Inflammatory macrophage (primary cell): ENCODE results near the gene CUL1.

Experiments used
- DNase-seq, 2 donors: peaks; one replicate each; pipeline ENCODE4 v3.0.0-alpha.2; 2020 to 2022
- total RNA-seq, 18 experiments: gene quantifications; one replicate each; lab custom pipeline; 2026; ENCODE audit warnings: mixed read lengths in 6 of 18, inconsistent platforms in 2 of 18; lab: John Stamatoyannopoulos, UW

Gene CUL1
- 75.8 to 143 (median 88.3) reads per million in 18 experiments for total RNA-seq

DNA sequence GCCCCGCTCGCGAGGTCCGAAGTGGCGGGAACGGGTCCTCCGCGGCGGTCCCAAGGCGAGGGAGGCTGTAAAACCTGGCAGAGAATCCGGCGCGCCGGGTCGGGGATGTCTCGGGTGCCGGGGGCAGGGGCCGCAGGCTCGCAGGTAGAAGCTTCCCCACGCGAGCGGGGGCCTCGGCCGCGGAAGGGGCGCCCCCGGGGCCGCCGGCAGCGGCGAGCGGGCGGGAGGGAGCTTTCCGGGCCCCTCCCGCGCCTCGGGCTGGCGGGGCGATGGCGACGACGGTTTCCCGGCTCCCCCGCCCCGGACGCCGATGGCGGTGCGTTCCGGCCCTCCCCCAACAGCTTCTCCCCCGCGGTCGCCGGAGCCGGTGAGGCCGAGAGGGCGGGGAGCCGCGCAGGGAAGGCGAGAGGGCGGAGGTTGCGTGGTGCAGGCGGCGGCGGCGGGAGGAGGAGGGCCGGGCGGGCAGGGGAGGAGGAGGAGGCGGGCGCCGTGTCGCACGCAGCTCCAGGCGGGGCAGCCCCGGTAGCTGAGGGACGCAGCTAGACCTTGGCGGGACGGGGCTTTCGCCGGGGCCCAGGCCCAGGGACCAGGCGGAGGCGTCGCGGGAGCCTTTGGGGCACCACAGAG lies at the start of gene CUL1:
Gene CUL1, plus strand, starts transcription at position 507 of the 627 bp plus-strand sequence. CDS start 31,220 bp downstream, outside the sequence.
- peak; percentile 46 to 50 for DNase-seq

DNA sequence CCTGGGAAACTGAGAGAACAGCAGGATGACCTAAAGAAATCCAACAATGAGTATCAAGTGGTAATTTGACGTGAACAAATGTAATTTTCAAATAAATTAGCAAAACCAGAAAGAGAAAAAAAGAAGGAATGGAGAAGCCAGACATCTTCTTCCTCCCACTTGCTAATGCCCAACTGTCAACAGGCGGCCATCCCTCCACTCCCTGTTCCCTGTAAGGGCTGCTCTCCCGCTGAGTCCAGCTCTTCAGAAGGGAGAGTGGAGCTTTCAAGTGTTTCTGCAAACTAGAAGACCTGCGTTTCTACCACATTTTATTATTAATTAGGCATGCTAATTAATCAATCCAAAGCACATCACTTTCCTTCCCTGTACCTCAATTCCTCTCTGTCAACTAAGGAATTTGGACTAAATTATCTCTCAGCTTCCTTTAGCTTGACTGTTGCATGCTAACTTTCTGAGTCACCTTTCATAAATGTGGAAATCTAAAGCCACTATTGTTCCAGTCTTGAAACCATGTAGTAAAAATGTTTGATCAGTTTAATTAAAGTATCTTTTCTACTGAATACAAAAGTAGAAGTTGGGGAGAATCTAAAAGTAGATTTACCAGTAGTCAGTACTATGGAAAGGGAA lies 48.4 kb upstream of the CUL1 start:
- DNase-seq = no peak

DNA sequence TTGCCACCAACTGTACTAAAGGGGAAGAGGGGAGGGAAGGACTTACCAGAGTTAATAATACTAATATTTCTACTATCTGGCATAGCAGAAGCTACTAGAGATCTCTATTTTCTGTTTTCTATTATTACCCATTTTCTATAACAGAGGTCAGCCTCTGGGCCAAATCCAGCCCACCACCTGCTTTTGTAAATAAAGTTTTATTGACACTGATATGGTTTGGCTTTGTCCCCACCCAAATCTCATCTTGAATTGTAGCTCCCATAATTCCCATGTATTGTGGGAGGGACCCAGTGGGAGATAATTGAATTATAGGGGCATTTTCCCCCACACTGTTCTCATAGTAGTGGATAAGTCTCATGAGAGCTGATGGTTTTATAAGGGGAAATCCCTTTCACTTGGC lies 45.9 kb upstream of the CUL1 start:
- DNase-seq = no peak

DNA sequence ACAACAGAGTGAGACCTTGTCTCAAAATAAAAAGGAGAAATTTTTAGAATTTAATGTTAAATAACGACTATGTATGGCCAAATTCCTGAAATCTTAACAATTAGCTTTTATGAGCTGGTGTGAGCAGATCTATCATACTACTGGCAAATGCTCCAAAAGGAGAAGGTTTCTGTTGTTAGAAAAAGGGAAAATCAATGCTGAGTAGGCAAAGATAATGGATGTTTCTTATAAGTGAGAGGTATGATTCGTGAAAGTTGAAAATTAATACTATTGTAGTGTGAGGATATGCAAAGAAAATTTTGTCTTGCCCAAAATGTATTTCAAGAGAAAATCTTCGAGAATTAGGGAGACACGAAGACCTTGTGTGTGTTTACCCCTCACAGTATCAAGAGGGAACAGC lies 40.8 kb upstream of the CUL1 start:
- DNase-seq = no peak

DNA sequence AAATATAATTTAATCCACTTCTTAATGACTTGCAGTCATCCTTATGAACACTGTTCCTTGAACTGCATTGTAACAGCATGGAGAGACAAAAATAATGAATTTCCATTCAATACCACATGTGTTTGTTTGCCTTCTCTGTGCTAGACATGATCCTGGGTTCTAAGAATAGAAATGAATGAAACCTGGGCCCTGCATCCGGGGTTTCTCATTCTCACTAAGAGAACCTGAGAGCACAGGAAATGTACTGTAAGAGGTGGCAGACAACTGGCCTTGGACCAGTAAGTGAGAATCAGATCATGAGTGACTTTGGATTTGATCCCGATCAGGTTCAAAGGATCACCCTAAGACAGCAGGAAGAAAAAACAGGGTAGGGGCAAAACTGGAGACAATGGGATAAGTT lies 37.2 kb upstream of the CUL1 start:
- DNase-seq = no peak

DNA sequence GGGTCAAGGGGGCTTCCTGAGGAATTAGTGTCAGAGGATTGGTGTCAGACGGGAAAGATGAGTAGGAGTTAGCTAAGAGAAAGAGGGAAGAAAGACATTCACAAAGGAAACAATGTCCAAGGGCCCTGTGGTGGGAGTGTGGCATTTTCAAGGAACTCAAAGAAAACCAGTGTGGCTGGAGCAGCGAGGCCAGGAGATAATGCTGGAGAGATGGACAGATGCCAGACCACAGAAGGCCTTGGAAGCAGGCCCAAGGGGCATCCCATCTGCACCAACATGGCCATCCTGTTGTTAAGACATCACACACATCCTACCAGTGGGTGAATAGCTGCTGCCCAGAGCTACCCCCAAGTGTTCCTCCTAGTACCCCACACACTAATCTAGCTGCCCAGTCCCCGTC lies 36.1 kb upstream of the CUL1 start:
- no peak for DNase-seq

DNA sequence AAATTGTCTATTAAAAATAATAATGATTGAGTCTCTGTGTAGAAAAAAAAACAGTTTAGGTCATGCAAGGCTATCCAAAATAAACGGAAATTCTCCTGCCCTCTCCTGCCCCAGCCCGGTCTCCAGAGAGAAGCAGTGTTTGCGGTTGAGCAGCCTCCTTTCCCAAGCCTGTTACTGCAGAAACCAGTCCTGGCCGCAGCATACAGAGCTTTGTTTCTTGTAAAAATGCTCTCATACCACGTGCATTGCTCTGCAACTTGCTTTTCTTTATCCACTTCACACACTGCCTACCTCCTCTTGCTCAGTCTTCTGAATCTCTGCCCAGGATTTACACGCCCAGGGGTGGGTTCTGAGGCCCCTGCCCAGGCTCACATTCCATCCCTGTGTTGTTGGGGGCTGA lies 34.4 kb upstream of the CUL1 start:
- DNase-seq = no peak

DNA sequence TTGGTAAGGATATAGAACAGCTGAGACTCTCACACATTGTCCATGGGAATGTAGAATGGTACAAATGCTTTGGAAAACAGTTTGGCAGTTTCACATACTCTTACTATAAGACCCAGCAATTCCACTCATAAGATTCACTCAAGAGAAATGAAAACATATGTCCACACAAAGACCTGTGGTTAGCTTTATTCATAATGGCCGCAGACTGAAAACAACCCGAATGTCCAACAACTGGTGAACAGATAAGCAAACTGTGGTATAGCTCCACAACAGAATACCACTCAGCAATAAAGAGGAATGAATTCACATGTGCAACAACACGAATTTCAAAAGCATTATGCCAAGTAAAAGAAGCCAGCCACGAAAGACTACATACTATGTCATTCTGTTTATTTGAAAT lies 33.5 kb upstream of the CUL1 start:
- DNase-seq = no peak

DNA sequence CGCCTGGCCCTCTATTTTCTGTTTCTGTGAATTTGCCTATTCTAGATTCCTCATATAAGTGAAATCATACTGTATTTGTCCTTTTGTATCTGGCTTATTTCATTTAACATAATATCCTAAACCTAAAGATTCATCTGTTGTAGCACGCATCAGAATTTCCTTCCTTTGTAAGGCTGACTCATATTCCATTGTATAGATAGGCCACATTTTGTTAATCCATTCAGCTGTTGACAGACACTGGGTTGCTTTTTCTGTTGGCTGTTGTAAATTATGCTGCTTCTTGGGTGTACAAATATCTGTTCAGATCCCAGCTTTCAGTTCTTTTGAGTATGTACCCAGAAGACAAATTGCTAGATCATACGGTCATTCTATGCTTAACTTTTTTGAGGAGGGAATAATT lies 28.8 kb upstream of the CUL1 start:
- DNase-seq = no peak

DNA sequence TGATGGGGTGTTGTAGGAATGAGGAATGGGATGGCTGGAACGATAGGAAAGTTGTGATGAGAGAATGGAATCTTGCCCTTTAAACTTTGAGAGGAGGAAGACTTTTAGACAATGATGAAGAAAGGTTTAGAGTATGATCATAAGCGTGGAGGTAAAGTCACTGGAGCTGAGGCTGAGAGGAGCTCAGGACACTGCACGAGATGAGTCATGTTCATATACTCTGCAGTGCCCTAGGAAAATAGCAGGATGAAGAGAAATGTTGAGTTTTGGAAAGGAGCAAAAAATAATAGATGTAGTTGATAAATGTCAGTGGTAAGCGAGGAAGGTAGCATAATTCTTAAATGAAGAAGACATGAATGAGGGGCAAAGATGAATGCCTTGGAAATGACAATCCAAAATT lies 28.3 kb upstream of the CUL1 start:
- DNase-seq = no peak

DNA sequence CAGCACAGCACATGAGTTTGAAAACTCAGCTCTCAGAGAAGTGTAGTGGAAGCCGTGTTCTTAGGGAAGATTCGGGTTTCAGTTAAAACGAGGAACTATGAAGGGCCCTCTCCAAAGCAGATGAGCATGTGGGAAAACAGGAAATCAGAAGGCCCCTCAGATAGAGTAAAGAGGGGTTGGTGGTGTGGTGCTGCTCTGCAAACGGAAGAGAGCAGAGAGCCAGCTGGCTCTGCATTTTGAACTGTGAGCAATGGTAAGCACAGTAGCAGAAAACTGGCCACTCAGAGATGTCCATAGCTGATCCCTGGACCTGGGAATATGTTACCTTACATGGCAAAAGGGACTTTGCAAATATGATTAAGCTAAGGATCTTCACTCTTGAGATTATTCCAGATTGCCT lies 27.9 kb upstream of the CUL1 start:
- no peak for DNase-seq

DNA sequence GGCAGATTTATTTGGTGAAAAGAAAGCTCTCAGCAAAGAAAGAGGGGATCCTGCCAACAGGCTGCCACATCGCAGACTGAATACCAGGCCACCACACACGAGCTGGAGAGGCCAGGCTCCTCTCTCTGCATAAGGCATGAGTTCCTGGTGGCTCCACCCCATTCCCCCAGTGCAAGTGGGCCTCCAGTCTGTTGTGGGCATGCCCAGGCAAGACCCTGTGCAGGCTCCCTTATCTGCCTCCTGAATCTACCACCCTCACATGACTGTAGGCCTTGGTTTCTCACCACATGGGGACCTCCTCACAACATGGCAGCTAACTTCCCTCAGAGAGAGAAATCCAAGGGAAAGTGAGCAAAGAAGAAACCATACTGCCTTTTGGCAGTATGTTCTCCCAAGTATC lies 26.7 kb upstream of the CUL1 start:
- no peak for DNase-seq

DNA sequence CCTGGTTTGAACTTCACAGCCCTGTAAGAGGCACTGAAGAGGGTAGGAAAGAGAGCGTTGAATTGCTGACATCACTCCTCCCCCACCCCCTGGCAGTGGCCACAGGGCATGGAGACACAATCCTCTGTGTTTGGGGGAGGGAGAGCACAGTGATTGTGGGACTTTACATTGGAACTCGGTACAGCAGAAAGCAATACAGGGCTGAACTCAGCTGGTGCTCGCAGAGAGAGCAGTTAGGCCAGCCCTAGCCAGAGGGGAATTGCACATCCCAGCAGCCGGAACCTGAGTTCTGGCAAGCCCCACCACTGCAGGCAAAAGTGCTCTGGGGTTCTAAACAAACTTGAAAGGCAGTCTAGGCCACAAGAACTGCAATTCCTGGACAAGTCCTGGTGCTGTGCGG lies 24.0 kb upstream of the CUL1 start:
- no peak for DNase-seq

DNA sequence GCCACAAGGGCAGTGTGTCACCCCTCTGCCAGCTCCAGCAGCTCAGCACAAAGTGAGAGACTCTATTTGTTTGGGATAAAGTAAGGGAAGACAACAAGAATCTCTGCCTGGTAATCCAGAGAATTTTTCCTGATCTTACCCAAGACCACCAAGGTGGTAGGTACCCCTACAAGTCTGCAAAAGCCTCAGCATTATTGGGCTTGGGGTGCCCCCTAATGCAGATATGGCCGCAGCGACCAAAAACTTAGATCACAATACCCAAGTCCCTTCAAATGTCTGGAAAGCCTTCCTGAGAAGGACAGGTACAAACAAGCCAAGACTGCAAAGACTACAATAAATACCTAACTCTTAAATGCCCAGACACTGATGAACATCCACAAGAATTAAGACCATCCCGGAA lies 22.4 kb upstream of the CUL1 start:
- DNase-seq = no peak

DNA sequence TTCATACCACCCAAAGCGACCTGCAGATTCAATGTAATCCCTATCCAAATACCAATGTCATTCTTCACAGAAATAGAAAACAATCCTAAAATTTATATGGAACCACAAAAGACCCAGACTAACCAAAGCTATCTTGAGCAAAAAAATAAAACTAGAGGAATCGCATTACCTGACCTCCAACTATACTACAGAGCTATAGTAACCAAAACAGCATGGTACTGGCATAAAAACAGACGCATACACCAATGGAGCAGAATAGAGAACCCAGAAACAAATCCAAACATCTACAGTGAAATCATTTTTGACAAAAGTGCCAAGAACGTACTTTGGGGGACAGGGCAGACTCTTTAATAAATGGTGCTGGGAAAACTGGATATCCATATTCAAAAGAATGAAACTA lies 16.9 kb upstream of the CUL1 start:
- DNase-seq = no peak

DNA sequence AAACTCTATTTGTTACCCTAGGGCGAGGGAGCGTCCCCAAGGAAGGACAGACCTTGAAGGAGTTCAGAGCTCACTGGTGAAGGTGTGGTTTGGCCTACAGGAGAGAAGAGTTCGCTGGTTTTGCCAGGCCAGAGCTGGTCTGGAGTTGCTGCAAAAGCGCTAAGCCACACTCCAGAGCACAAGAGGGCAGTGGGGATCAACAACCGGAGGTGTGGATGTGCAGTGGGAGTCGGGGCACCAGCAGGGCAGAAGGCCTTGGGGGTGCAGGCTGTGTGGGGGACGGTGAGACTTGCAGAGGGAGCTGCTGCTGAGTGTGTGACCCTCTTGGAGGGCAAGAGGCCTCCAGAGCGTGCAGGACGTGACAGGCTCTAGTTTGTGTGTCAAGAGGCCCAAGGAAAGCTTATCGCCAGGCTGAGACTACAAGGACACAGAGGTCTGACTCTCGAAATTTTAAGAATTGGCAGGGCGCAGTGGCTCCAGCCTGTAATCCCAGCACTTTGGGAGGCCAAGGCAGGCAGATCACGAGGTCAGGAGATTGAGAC lies 14.3 kb upstream of the CUL1 start:
- DNase-seq = no peak

DNA sequence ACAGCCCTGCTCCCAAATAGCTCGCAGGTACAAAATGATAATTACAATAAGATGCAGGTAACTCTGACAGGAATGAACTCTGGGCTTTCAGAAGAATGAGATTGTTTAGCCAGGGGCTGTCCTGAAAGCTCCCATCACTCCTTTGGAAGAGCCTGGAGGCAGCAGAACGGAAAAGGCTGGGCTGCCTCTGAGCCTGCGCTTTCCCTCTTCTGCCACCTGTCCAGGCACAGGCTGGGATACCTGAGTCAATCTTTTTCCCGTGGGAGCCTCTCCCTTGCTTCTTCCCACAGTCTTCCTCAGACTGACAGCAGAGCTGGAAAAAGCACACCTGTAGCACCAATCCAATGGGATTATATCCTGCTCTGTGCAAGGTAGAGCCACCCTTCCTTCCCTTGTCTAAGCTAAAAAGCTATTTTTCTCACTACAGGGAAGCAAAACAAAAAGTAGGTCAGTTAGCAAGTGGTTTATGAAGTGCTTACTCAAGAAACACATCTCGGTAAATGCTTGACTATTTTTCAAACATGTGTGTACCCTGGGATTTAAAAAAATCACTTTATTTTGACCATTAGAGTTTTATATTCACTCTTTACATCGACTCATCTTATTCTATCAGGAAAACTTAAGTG lies 12.3 kb upstream of the CUL1 start:
- DNase-seq = no peak

DNA sequence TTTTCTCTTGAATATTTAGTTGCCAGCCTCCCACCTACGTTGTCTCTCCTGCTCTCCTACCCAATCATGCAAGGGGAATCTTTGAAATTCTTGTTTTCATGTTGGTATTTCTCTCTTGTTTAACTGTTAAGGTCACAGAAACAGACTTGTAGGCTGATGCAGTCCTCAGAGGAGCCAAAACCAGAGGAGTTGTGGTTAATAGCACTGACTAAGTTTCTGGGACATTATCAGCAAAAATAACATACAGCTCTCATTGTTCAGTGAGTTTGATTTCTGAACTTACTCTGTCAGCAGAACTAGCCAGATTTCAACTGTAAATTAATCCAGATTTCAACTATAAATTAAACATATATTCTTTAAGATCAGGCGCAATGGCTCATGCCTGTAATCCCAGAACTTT lies 11.1 kb upstream of the CUL1 start:
- DNase-seq = peak; percentile 6 to 13

DNA sequence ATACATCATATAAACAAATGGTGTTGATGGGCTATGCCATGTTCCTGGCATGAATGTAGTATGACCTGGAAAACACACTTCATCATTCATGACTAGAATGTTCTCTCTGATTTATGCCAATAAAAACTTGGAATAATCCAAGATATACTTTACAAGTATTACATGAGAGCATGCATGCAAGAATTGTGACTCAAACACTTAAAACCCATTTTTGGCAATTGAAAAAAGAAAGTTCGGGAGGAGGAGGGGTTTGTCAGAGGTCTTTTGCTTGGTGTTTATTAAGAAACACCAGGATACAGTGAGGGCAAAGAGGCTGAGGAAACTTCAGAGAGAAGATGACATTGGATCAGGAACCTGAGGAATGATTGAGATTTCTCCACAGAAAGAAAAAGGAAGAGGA lies 10.2 kb upstream of the CUL1 start:
- DNase-seq = no peak

DNA sequence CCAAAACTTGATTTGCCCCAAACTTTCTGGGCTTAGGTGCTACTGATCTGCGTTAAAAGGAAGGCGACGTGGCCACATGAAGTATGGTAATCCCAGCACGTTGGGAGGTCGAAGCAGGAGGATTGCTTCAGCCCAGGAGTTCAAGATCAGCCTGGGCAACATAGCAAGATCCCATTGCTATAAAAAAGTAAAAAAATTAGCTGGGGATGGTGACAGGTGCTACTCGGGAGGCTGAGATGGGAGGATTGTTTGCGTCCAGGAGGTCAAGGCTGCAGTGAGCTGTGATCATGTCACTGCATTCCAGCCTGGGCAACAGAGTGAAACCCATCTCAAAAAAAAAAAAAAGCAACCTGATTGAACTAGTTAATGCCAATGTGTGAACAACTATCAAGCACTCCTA lies 5.1 kb upstream of the CUL1 start:
- DNase-seq = no peak

DNA sequence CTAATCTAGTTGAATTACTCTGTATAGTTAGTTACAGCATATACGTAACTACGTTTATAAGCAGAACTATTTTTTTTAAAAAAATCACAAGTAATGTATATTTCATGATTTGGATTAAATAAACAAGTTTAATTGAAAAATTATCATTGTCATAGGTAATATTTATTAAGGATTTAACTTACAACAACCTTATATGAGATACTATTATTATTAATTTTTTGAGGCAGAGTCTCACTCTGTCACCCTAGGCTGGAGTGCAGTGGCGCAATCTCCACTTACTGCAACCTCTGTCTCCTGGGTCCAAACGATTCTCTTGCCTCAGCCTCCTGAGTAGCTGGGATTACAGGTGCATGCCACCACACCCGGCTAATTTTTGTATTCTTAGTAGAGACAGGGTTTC lies 4.1 kb upstream of the CUL1 start:
- DNase-seq = no peak

DNA sequence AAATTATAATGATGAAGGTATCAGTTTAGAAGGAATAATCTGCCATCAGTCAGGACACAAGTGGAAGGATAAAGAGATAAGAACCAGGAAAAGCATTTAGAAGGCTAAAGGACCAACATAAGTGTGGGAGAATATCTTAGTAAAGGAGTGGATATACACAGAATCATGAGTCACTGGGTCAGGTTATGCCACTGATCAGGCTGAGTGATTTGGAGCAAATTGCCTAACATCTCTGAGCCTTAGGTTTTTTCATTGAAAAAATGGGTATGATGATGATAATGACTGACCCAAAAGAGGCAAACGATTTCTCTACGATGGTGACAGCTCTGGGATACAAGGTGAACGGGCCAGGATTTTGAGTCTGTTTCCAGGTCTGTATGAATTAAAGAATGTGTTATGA lies 2.8 kb upstream of the CUL1 start:
- DNase-seq = no peak

DNA sequence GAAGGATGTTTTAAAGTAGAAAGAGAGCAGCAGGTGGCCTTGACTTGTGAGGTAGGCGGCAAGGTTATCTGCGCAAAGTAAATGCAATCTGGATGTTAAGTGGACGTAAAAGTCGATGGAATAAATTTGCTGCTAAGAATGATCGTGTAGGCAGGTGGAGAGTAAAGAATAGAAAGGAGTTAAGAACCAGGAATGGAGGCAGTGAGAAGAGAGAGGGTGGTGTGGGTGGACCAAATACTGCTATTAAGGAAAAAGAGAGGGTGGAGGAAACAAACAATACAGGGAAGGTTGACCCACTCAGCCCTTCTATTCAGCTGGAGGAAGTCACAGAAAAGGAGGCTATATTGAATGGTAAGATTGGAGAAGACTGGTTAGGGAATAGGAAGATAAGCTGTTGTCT lies 1.9 kb upstream of the CUL1 start:
- DNase-seq = no peak
